GM10248 (cell line): ENCODE measurements around the gene RHAG.
"Not testable (repeated sequence)": the region's sequence is repeated elsewhere in the genome, so short reads cannot be mapped to it uniquely, and the experiment has no call there.

Source experiments
- CTCF ChIA-PET: fragments of 300-600 bp; sonication (Branson Sonifier 250); formaldehyde crosslinking; extraction: SDS; loops from one replicate; lab custom pipeline; 2021; ENCODE audit warnings: antibody characterized with exemption; lab: Yijun Ruan, JAX
- POLR2A ChIA-PET: fragments of 350-650 bp; sonication (Branson Sonifier 250); formaldehyde crosslinking; extraction: SDS; loops from one replicate; lab custom pipeline; 2020; ENCODE audit warnings: antibody characterized with exemption; lab: Yijun Ruan, JAX
- DNase-seq: peaks from one replicate; pipeline ENCODE4 v3.0.0; 2012; ENCODE audit errors: extremely low spot score
- CTCF ChIP-seq: IDR thresholded peaks from 2 replicates; pipeline ENCODE4 v1.5.1; 2012; ENCODE audit warnings: mild to moderate bottlenecking, low read depth; ENCODE audit errors: extremely low read depth, missing control alignments, control extremely low read depth

RHAG gene

GRCh38 chr6:49633541-49633940 is 3.1 kb downstream of the RHAG start:
- TF ChIP-seq CTCF = no peak
- DNase-seq = no peak
- CTCF ChIA-PET = no interaction called here
- POLR2A ChIA-PET = no interaction called here

GRCh38 chr6:49632727-49633126 is 3.9 kb downstream of the RHAG start:
- no peak for TF ChIP-seq CTCF
- ChIA-PET CTCF (no interaction called here), POLR2A (no interaction called here)
- no peak for DNase-seq

- POLR2A ChIA-PET, DNase-seq: not testable (repeated sequence)
- CTCF ChIA-PET = interaction anchor here (0.8 to 1.4 kb wide), 2 partner anchors 10 kb away, joined by 3 to 4 read pairs; no protein-coding TSS in a partner anchor
These were observed 7.1 kb downstream of the RHAG start for GRCh38 chr6:49629485-49630088.

GRCh38 chr6:49626811-49627210 is 9.8 kb downstream of the RHAG start:
- DNase-seq = no peak
- TF ChIP-seq CTCF = no peak
- ChIA-PET POLR2A (no interaction called here), CTCF (no interaction called here)

GRCh38 chr6:49618257-49618656 is 18.4 kb downstream of the RHAG start:
- no peak for DNase-seq
- TF ChIP-seq CTCF = no peak
- ChIA-PET POLR2A (no interaction called here), CTCF (interaction anchor here (2.1 to 2.2 kb wide), 2 partner anchors 11 to 86 kb away, joined by 6 read pairs; no protein-coding TSS in a partner anchor)

- POLR2A ChIA-PET, DNase-seq, CTCF ChIA-PET: not testable (repeated sequence)
These were observed 22.5 kb downstream of the RHAG start for GRCh38 chr6:49614144-49614543.

- ChIA-PET CTCF (interaction anchor here (0.7 to 6.7 kb wide), 3 partner anchors 10 to 78 kb away, joined by 3 to 73 read pairs (median 3); no protein-coding TSS in a partner anchor), POLR2A (no interaction called here)
- TF ChIP-seq CTCF = no peak
- DNase-seq = no peak
These were observed 27.4 kb downstream of the RHAG start for GRCh38 chr6:49609285-49609684.

- CTCF ChIA-PET = interaction anchor here (1.2 to 6.7 kb wide), 3 partner anchors 20 to 77 kb away, joined by 3 to 73 read pairs (median 5); no protein-coding TSS in a partner anchor
- DNase-seq, POLR2A ChIA-PET: not testable (repeated sequence)
These were observed 28.4 kb downstream of the RHAG start for GRCh38 chr6:49608275-49608674.
